Stomach (tissue), 9 donors: Measurements from ENCODE around the gene FMO5. TPM values are rescaled to one million over a fixed set of nuclear protein-coding genes. Genes with fewer than 3 reads are reported as not detected.

Source experiments
- DNase-seq, 2 donors: peaks; one replicate each; pipeline versions ENCODE4 v3.0.0 to v3.0.0-alpha.2; 2013 to 2019
- H3K27ac ChIP-seq, 5 donors: fragments of 200-600 bp in 4 of 5; sonication (generic) in 4 of 5; one replicate each; pipeline ENCODE4 v1.5.1; 2013 to 2019; ENCODE audit warnings: mild to moderate bottlenecking in 1 of 5, moderate library complexity in 1 of 5
- H3K27me3 ChIP-seq, 3 donors: fragments of 200-600 bp; sonication (generic); one replicate each; pipeline ENCODE4 v1.5.1; 2017 to 2019; ENCODE audit warnings: mixed run types in 1 of 3
- H3K36me3 ChIP-seq, 4 donors: fragments of 200-600 bp; sonication (generic); 1 replicate in 3 of 4; 2 replicates in 1 of 4; pipeline ENCODE4 v1.5.1; 2016 to 2019
- H3K4me1 ChIP-seq, 4 donors: fragments of 200-600 bp; sonication (generic); one replicate each; pipeline ENCODE4 v1.5.1; 2016 to 2019
- H3K4me3 ChIP-seq, 4 donors: fragments of 200-600 bp; sonication (generic) in 3 of 4; one replicate each; pipeline ENCODE4 v1.5.1; 2016 to 2019; ENCODE audit warnings: mild to moderate bottlenecking in 1 of 4
- H3K9me3 ChIP-seq, 4 donors: fragments of 200-600 bp; sonication (generic); one replicate each; pipeline ENCODE4 v1.5.1; 2016 to 2019
- EP300 ChIP-seq: sonication (generic); formaldehyde crosslinking; IDR thresholded peaks from one replicate; pipeline ENCODE4 v1.6.1; 2017; ENCODE audit warnings: antibody characterized with exemption
- POLR2A ChIP-seq, 4 donors: fragments of 450-650 bp; IDR thresholded peaks; one replicate each; pipeline ENCODE4 v1.6.1; 2016; ENCODE audit warnings: antibody characterized with exemption in 4 of 4, control low read depth in 2 of 4, mild to moderate bottlenecking in 1 of 4, moderate library complexity in 1 of 4
- POLR2AphosphoS5 ChIP-seq, 3 donors: sonication (generic); formaldehyde crosslinking; IDR thresholded peaks; one replicate each; pipeline ENCODE4 v1.6.1; 2016; ENCODE audit warnings: antibody characterized with exemption in 3 of 3
- WGBS, 5 donors: extraction: QIAGEN DNeasy Blood & Tissue Kit in 3 of 5; methylation state at CpG; one replicate each; pipeline versions ENCODE4 v1.1.5 to v1.1.7; 2013 to 2018; 5-methylcytosine and 5-hydroxymethylcytosine counted together
- intact Hi-C: fragments of 100-400 bp; cut with DNase I; formaldehyde crosslinking; loops from one replicate; pipeline ENCODE4 v1.15.1; 2023; ENCODE audit warnings: low total_unique reads
- polyA plus RNA-seq, 3 donors: library from polyadenylated mRNA; stranded (reverse); fragments of 200-250 nt; gene quantifications; one replicate each; pipeline ENCODE4 v1.2.3, GENCODE V29; 2013
- total RNA-seq, 5 donors: library from RNA; depleted of rRNA; stranded (reverse); fragments of >200 nt; gene quantifications; one replicate each; pipeline versions ENCODE4 v1.1.0 to v1.2.3, GENCODE V29; 2014 to 2016
- TF ChIP-seq, protein P1 (sequence below), 7 experiments: fragments of 450-650 bp in 4 of 7; fragments of 200-600 bp in 3 of 7; sonication (generic) in 3 of 7; IDR thresholded peaks; one replicate each; pipeline ENCODE4 v1.5.1; 2016 to 2019; ENCODE audit warnings: antibody characterized with exemption in 7 of 7, control low read depth in 2 of 7, mild to moderate bottlenecking in 1 of 7
- donor health status: healthy with polysubstance abuse.
- donor health status: Bipolar disorder and iron deficiency.
- donor health status: healthy.

The FMO5 gene
- total and polyA plus RNA-seq, 8 donors = 11.3 to 201 (median 83.6) TPM

DNA sequence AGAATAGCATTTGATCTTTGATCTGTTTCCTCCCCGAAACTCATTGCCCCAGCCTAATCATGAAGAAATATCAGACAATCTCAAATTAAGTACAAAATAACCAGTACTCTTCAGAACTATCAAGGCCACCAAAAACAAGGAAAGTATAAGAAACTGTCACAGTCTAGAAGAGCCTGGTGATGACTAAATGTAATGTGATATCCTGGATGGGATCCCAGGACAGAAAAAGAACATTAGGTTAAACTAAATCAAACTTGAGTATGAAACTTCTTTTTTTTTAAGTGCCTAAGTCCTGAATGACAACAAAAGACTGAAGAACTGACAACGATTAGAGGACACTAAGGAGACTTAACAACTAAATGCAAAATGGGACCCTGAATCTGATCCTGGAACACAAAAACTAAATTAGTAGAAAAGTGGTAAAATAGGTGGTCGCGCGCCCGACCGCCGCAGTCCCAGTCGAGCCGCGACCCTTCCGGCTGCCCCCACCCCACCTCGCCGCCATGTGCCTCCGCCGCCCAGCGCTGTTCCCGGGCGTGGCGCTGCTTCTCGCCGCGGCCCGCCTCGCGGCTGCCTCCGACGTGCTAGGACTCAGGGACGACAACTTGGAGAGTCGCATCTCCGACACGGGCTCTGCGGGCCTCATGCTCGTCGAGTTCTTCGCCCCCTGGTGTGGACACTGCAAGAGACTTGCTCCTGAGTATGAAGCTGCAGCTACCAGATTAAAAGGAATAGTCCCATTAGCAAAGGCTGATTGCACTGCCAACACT is 47.3 kb downstream of the FMO5 start:
- peaks cover 0 to 17% (median 7%) of the 10 kb centered on the region in 4 donors for H3K4me1 ChIP-seq
- 36 to 54% (median 47%) methylated on average over 36 of the region's 36 CpGs for WGBS, 5 donors
- TF ChIP-seq, protein P1, sequence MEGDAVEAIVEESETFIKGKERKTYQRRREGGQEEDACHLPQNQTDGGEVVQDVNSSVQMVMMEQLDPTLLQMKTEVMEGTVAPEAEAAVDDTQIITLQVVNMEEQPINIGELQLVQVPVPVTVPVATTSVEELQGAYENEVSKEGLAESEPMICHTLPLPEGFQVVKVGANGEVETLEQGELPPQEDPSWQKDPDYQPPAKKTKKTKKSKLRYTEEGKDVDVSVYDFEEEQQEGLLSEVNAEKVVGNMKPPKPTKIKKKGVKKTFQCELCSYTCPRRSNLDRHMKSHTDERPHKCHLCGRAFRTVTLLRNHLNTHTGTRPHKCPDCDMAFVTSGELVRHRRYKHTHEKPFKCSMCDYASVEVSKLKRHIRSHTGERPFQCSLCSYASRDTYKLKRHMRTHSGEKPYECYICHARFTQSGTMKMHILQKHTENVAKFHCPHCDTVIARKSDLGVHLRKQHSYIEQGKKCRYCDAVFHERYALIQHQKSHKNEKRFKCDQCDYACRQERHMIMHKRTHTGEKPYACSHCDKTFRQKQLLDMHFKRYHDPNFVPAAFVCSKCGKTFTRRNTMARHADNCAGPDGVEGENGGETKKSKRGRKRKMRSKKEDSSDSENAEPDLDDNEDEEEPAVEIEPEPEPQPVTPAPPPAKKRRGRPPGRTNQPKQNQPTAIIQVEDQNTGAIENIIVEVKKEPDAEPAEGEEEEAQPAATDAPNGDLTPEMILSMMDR (IDR thresholded peaks at IDR 0.05) = no peak
- TF ChIP-seq POLR2A (IDR thresholded peaks at IDR 0.05) (no peak), EP300 (no peak), POLR2AphosphoS5 (IDR thresholded peaks at IDR 0.05) (no peak)
- peak overlapping the region in 1 of 5 donors; percentile 5 for H3K27ac ChIP-seq
- no peaks in the 10 kb centered on the region for H3K9me3 ChIP-seq
- no peaks in the 10 kb centered on the region for H3K36me3 ChIP-seq
- intact Hi-C loops = loop anchor here (5.0 kb wide), 1 partner anchor 60 kb away; no protein-coding TSS in a partner anchor
- peak in 1 of 2 donors; percentile 33 for DNase-seq
- peak overlapping the region in 1 of 4 donors; percentile 20 for H3K4me3 ChIP-seq
- no peaks in the 10 kb centered on the region for H3K27me3 ChIP-seq

DNA sequence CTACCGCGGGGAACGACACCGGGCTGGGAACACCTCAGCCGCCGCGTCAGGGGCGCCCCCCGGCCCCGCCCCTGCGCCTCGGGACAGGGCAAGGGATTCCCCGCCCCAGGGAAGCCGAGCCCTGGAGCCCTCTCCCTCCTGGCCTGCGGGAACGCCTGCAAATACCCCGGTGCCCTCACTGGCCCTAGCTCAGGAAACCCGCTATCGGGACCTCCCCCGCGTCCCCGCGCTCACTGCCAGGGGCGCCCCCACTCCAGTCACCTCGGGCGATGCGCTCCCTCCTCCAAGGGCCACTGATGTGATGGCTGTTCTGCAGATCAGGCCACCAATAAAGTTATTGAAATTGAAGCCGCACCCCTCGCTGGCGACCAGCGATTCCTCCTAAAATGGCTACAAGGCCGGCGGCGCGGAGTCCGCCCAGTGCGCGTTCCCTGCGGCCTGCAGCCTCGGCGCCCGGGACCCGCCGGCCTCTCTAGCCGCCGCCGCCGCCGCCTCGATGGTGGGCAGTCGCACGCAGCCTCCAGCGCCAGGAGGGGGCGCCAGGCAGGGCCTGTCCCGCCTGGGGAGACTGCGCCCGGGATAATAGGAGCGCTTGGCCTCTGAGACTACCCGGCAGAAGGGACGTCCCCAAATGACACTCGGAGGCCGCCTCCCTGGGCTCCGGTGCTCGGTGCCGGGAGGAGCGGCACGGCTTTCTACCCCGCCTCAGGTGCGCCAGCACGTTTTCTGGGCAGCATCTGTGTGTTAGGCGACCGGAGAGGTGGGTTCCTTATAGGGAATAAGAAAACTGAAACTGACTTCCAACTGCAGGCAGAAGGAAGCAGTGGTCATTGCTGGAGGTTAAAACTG is 52.7 kb downstream of the FMO5 start, which contains the start of gene PRKAB2:
PRKAB2 (minus strand) TSS at position 303 of the 849 bp plus-strand sequence. CDS start 326 bp downstream, outside the sequence.
- peak; percentile 97 to 99 for DNase-seq
- peak within 1 kb of the TSS; percentile 95 to 98 (median 96) for H3K27ac ChIP-seq
- intact Hi-C loops = no loop called here
- H3K4me1 ChIP-seq = peaks cover 19 to 58% (median 38%) of the 10 kb centered on the region in 4 donors
- peak; percentile 53 to 84 (median 72) for TF ChIP-seq POLR2AphosphoS5 (IDR thresholded peaks at IDR 0.05)
- TF ChIP-seq EP300 = no peak
- TF ChIP-seq, protein P1 (IDR thresholded peaks at IDR 0.05) = peak in 5 of 7 experiments; percentile 78 to 95 (median 91)
- peak in 2 of 4 donors; percentile 23 to 61 for TF ChIP-seq POLR2A (IDR thresholded peaks at IDR 0.05)
- no peaks in the 10 kb centered on the region for H3K9me3 ChIP-seq
- WGBS, 5 donors = 0 to 1% (median 0%) methylated on average over 16 to 72 of the region's 72 CpGs
- H3K27me3 ChIP-seq = no peaks in the 10 kb centered on the region
- peak within 1 kb of the TSS; percentile 70 to 92 (median 90) for H3K4me3 ChIP-seq
- H3K36me3 ChIP-seq = peaks cover 0 to 3% (median 0%) of the 10 kb centered on the region in 4 donors

DNA sequence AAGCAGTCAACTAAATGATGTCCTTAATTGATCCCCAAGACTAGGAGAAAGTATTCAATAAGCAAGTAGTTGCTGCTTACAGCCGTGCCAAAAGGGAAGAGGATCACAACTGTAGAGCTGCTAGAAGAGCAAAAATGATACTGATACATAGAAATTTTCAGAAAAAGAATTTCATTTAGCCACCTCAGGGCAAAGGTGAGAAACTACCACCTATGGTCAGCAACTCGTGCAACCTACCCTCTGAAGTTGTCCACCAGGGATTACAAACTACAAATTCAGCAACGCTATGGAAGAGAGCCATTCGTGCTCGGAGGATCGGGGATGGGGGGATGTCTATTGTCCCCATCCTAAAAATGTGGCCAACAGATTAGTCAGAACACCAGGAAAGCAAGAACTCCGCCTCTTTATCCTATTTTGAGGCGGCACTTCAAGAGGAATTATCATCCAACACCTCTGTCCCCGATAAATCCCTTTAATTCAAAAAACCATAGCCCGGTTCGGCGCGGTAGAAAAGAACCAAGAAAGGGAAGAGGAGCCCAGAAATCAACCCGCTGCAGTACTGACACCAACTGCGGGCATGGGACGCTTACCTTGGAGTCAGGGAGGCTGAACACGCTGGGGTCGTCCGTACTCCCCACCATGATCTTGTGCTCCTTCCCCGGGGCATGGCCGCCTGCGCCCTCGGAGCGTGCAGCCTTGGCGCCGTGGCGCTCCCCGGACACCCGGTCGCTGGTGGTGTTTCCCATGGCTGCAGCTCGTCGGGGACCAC is 53.6 kb downstream of the FMO5 start:
- H3K4me1 ChIP-seq = peaks cover 19 to 61% (median 39%) of the 10 kb centered on the region in 4 donors
- H3K36me3 ChIP-seq = peaks cover under 1 to 11% (median 5%) of the 10 kb centered on the region in 4 donors
- peak overlapping the region; percentile 95 to 98 (median 96) for H3K27ac ChIP-seq
- intact Hi-C loops = no loop called here
- H3K9me3 ChIP-seq = no peaks in the 10 kb centered on the region
- WGBS, 5 donors = 0 to 1% (median 0%) methylated on average over 17 to 32 of the region's 32 CpGs
- TF ChIP-seq, protein P1 (IDR thresholded peaks at IDR 0.05) = no peak
- TF ChIP-seq POLR2AphosphoS5 (IDR thresholded peaks at IDR 0.05) = no peak
- no peak for TF ChIP-seq POLR2A (IDR thresholded peaks at IDR 0.05)
- no peak for TF ChIP-seq EP300
- H3K4me3 ChIP-seq = peak overlapping the region; percentile 70 to 92 (median 90)
- peak in 1 of 2 donors; percentile 44 for DNase-seq
- H3K27me3 ChIP-seq = no peaks in the 10 kb centered on the region
